HEK293T (cell line): Measurements from ENCODE around the gene LHX3.

Source experiments
- CTCF ChIA-PET: fragments of 350-600 bp; formaldehyde crosslinking; extraction: SDS; loops from one replicate; lab custom pipeline; 2021; ENCODE audit warnings: antibody characterized with exemption, inconsistent platforms; lab: Yijun Ruan, JAX
- POLR2A ChIA-PET: fragments of 350-600 bp; formaldehyde crosslinking; extraction: SDS; loops from one replicate; lab custom pipeline; 2020; ENCODE audit warnings: antibody characterized with exemption, inconsistent platforms; lab: Yijun Ruan, JAX
- DNase-seq: peaks from one replicate; pipeline ENCODE4 v3.0.0; 2012; ENCODE audit warnings: mixed read lengths; ENCODE audit errors: extremely low spot score
- ARNT ChIP-seq: fragments of 450-650 bp; IDR thresholded peaks from 2 replicates; pipeline ENCODE4 v1.6.1; 2017; ENCODE audit warnings: mild to moderate bottlenecking
- BHLHE40 ChIP-seq: fragments of 450-650 bp; IDR thresholded peaks from 2 replicates; pipeline ENCODE4 v1.6.1; 2016; ENCODE audit warnings: mild to moderate bottlenecking, moderate library complexity, borderline replicate concordance
- CTBP1 ChIP-seq: fragments of 450-650 bp; IDR thresholded peaks from 2 replicates; pipeline ENCODE4 v1.6.1; 2016; ENCODE audit warnings: borderline replicate concordance
- ELF4 ChIP-seq: fragments of 450-650 bp; IDR thresholded peaks from 2 replicates; pipeline ENCODE4 v1.6.1; 2017; ENCODE audit warnings: antibody characterized with exemption
- FOXA1 ChIP-seq: fragments of 450-650 bp; IDR thresholded peaks from 2 replicates; pipeline ENCODE4 v1.6.1; 2016; ENCODE audit warnings: mild to moderate bottlenecking
- FOXK2 ChIP-seq: fragments of 450-650 bp; IDR thresholded peaks from 2 replicates; pipeline ENCODE4 v1.6.1; 2016; ENCODE audit warnings: mild to moderate bottlenecking
- FOXM1 ChIP-seq: fragments of 450-650 bp; IDR thresholded peaks from 2 replicates; pipeline ENCODE4 v1.6.1; 2017; ENCODE audit warnings: mild to moderate bottlenecking, borderline replicate concordance
- HDGF ChIP-seq: fragments of 450-650 bp; IDR thresholded peaks from 2 replicates; pipeline ENCODE4 v1.6.1; 2017; ENCODE audit warnings: antibody characterized with exemption, borderline replicate concordance
- L3MBTL2 ChIP-seq: fragments of 450-650 bp; conservative IDR thresholded peaks from 2 replicates; pipeline ENCODE4 v1.6.1; 2016; ENCODE audit warnings: mild to moderate bottlenecking
- LEF1 ChIP-seq: fragments of 450-650 bp; IDR thresholded peaks from 2 replicates; pipeline ENCODE4 v1.6.1; 2017; ENCODE audit warnings: mild to moderate bottlenecking, borderline replicate concordance
- NFRKB ChIP-seq: fragments of 450-650 bp; IDR thresholded peaks from 2 replicates; pipeline ENCODE4 v1.6.1; 2016; ENCODE audit warnings: mild to moderate bottlenecking, moderate library complexity
- PKNOX1 ChIP-seq: fragments of 450-650 bp; IDR thresholded peaks from 2 replicates; pipeline ENCODE4 v1.6.1; 2016
- SP1 ChIP-seq: fragments of 450-650 bp; IDR thresholded peaks from 2 replicates; pipeline ENCODE4 v1.6.1; 2017
- SUZ12 ChIP-seq: fragments of 450-650 bp; IDR thresholded peaks from 2 replicates; pipeline ENCODE4 v1.6.1; 2016; ENCODE audit warnings: mild to moderate bottlenecking
- TARDBP ChIP-seq: fragments of 450-650 bp; IDR thresholded peaks from 2 replicates; pipeline ENCODE4 v1.6.1; 2016
- ZNF384 ChIP-seq: fragments of 450-650 bp; IDR thresholded peaks from 2 replicates; pipeline ENCODE4 v1.6.1; 2016

LHX3 gene

GRCh38 chr9:136187197-136187596 is 17.7 kb downstream of the LHX3 start:
- TF ChIP-seq FOXM1 (no peak), ZNF384 (no peak), CTBP1 (no peak), HDGF (no peak), BHLHE40 (no peak), FOXA1 (no peak), TARDBP (no peak), SUZ12 (no peak), ELF4 (no peak), FOXK2 (no peak), ARNT (no peak)
- ChIA-PET CTCF (interaction anchor here (0.6 kb wide), 1 partner anchor 442 kb away, joined by 4 read pairs; no protein-coding TSS in a partner anchor), POLR2A (no interaction called here)
- no peak for DNase-seq

- TF ChIP-seq FOXK2, result no peak
- TF ChIP-seq HDGF, result no peak
- TF ChIP-seq SP1, result no peak
- no peak for TF ChIP-seq FOXM1
- TF ChIP-seq LEF1, result no peak
- no peak for TF ChIP-seq L3MBTL2
- no peak for TF ChIP-seq SUZ12
- TF ChIP-seq FOXA1, result no peak
- no peak for TF ChIP-seq PKNOX1
- no peak for TF ChIP-seq BHLHE40
- no peak for TF ChIP-seq CTBP1
- TF ChIP-seq ZNF384, result no peak
- no peak for TF ChIP-seq ARNT
- TF ChIP-seq TARDBP, result no peak
- TF ChIP-seq NFRKB, result no peak
- ChIA-PET CTCF (no interaction called here), POLR2A (no interaction called here)
- DNase-seq, result no peak
Observed at GRCh38 chr9:136186386-136186785, 18.5 kb downstream of the LHX3 start.

- TF ChIP-seq HDGF, result no peak
- ChIA-PET CTCF (no interaction called here), POLR2A (no interaction called here)
- no peak for DNase-seq
Observed at GRCh38 chr9:136185596-136186366, 19.1 kb downstream of the LHX3 start.

- ChIA-PET POLR2A (no interaction called here), CTCF (interaction anchor here (0.6 kb wide), 1 partner anchor 52 kb away, joined by 3 read pairs; no protein-coding TSS in a partner anchor)
- TF ChIP-seq PKNOX1 (no peak), HDGF (no peak), FOXM1 (no peak), CTBP1 (no peak), NFRKB (no peak), FOXK2 (no peak), SUZ12 (no peak), LEF1 (no peak), ZNF384 (no peak), ARNT (no peak), FOXA1 (no peak)
- DNase-seq, result no peak
Observed at GRCh38 chr9:136185066-136185465, 19.9 kb downstream of the LHX3 start.

GRCh38 chr9:136182850-136183422 is 22.0 kb downstream of the LHX3 start:
- no peak for DNase-seq
- ChIA-PET CTCF (no interaction called here), POLR2A (no interaction called here)
- TF ChIP-seq BHLHE40 (no peak), CTBP1 (no peak), PKNOX1 (no peak), FOXA1 (no peak), L3MBTL2 (no peak), ZNF384 (no peak)

- TF ChIP-seq SP1, result no peak
- no peak for TF ChIP-seq TARDBP
- TF ChIP-seq ARNT, result no peak
- no peak for TF ChIP-seq SUZ12
- no peak for TF ChIP-seq HDGF
- TF ChIP-seq NFRKB, result no peak
- TF ChIP-seq L3MBTL2, result no peak
- no peak for TF ChIP-seq FOXA1
- TF ChIP-seq PKNOX1, result no peak
- no peak for TF ChIP-seq CTBP1
- no peak for TF ChIP-seq ELF4
- no peak for TF ChIP-seq ZNF384
- no peak for TF ChIP-seq BHLHE40
- no peak for TF ChIP-seq FOXM1
- TF ChIP-seq FOXK2, result no peak
- no peak for TF ChIP-seq LEF1
- DNase-seq, result no peak
- ChIA-PET POLR2A (no interaction called here), CTCF (no interaction called here)
Observed at GRCh38 chr9:136182420-136182787, 22.5 kb downstream of the LHX3 start.
